MCF 10A (cell line): Measurements from ENCODE around the gene EXOC5. TPM values are rescaled to one million over a fixed set of nuclear protein-coding genes. Genes with fewer than 3 reads are reported as not detected.
A peak's percentile ranks its signal among the peaks of the same experiment; 100 is the strongest.

ENCODE experiments used
- BruUV-seq: library from RNA; stranded (reverse); fragments of 400-500 nt; replicated peaks from 2 replicates; lab custom pipeline; 2021; lab: Mats Ljungman, UMichigan
- CTCF ChIA-PET: fragments of 300-600 bp; sonication (Branson Sonifier 250); formaldehyde crosslinking; extraction: SDS; loops from one replicate; lab custom pipeline; 2021; ENCODE audit warnings: antibody characterized with exemption, inconsistent platforms; lab: Yijun Ruan, JAX
- POLR2A ChIA-PET: fragments of 300-600, 350-650 bp; sonication (Branson Sonifier 250); formaldehyde crosslinking; extraction: SDS; loops from one replicate; lab custom pipeline; 2020; ENCODE audit warnings: antibody characterized with exemption, inconsistent platforms; lab: Yijun Ruan, JAX
- DNase-seq: peaks from one replicate; pipeline ENCODE4 v3.0.0-alpha.2; 2018; ENCODE audit not compliant: unreplicated experiment
- H3K27ac Mint-ChIP-seq: one replicate; pipeline ENCODE4 v1.8.0; 2022; ENCODE audit warnings: mild to moderate bottlenecking, low read depth, mixed read lengths; ENCODE audit not compliant: unreplicated experiment
- H3K27me3 Mint-ChIP-seq: one replicate; pipeline ENCODE4 v1.8.0; 2022; ENCODE audit warnings: mixed read lengths; ENCODE audit not compliant: insufficient read depth, unreplicated experiment
- H3K36me3 Mint-ChIP-seq: one replicate; pipeline ENCODE4 v1.8.0; 2022; ENCODE audit warnings: mild to moderate bottlenecking, moderate library complexity, mixed read lengths; ENCODE audit not compliant: insufficient read depth, unreplicated experiment
- H3K4me1 Mint-ChIP-seq: one replicate; pipeline ENCODE4 v1.8.0; 2022; ENCODE audit warnings: mixed read lengths; ENCODE audit not compliant: insufficient read depth, unreplicated experiment
- H3K4me3 Mint-ChIP-seq: one replicate; pipeline ENCODE4 v1.8.0; 2022; ENCODE audit warnings: mild to moderate bottlenecking, moderate library complexity, mixed read lengths; ENCODE audit not compliant: unreplicated experiment
- H3K9me3 Mint-ChIP-seq: one replicate; pipeline ENCODE4 v1.8.0; 2022; ENCODE audit warnings: mixed read lengths; ENCODE audit not compliant: unreplicated experiment
- intact Hi-C: fragments of 100-400 bp; cut with micrococcal nuclease; formaldehyde crosslinking; loops from 2 replicates; pipeline ENCODE4 v1.14.1; 2022
- total RNA-seq: library from RNA; stranded (reverse); gene quantifications from 2 replicates; pipeline ENCODE4 v1.2.3, GENCODE V29; 2022
- TF ChIP-seq, protein P1 (sequence below): fragments of 200-600 bp; IDR thresholded peaks from one replicate; pipeline ENCODE4 v1.8.0; 2022; ENCODE audit warnings: antibody characterized with exemption, mild to moderate bottlenecking; ENCODE audit not compliant: unreplicated experiment

EXOC5 gene
- total RNA-seq, 1 experiment from 2014 or later: 61.5 TPM

DNA sequence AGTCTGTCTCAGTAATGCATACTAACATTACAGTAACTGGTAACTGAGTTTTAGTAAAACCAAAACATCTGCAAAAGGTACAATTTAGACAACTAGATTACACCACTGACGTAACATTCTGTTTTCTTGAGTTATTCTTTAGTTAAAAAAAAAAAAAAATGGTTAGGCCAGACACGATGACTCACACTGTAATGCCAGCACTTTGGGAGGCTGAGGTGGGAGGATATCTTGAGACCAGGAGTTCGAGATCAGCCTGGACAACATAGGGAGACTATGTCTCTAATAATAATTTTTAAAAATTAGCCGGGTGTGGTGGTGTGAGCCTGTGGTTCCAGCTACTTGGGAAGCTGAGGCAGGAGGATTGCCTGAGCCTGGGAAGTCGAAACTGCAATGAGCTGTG, 34.2 kb upstream of the EXOC5 start:
- peak; percentile 32 for DNase-seq
- H3K4me3 Mint-ChIP-seq: no peak overlapping the region
- CTCF ChIA-PET: interaction anchor here (0.6 kb wide), 1 partner anchor 28 kb away, joined by 3 read pairs; no protein-coding TSS in a partner anchor

DNA sequence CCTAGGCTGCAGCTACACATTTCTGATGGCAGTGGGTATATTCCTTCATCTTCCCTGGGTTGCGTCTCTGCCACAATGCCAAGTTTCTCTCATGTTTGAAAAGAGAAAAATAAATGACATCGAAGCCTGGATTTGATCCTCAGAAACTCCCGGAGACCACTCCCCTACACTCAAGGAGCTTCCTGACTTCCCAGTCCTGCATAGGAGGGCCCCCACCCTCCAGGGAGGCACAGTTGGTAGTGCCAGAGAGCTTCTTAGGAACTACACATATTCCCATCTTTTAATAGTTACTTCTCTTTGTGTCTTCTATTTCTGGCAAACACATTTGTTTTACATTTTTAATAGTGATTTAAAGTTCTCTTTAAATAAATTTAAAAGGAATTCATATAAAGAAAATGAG, 30.8 kb upstream of the EXOC5 start:
- intact Hi-C loops: no loop called here
- TF ChIP-seq, protein P1, sequence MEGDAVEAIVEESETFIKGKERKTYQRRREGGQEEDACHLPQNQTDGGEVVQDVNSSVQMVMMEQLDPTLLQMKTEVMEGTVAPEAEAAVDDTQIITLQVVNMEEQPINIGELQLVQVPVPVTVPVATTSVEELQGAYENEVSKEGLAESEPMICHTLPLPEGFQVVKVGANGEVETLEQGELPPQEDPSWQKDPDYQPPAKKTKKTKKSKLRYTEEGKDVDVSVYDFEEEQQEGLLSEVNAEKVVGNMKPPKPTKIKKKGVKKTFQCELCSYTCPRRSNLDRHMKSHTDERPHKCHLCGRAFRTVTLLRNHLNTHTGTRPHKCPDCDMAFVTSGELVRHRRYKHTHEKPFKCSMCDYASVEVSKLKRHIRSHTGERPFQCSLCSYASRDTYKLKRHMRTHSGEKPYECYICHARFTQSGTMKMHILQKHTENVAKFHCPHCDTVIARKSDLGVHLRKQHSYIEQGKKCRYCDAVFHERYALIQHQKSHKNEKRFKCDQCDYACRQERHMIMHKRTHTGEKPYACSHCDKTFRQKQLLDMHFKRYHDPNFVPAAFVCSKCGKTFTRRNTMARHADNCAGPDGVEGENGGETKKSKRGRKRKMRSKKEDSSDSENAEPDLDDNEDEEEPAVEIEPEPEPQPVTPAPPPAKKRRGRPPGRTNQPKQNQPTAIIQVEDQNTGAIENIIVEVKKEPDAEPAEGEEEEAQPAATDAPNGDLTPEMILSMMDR: no peak
- POLR2A ChIA-PET: interaction anchor here (0.8 kb wide), 1 partner anchor 24 kb away, joined by 3 read pairs; no protein-coding TSS in a partner anchor
- Mint-ChIP-seq H3K36me3 (no peaks in the 10 kb centered on the region), H3K27ac (no peak overlapping the region), H3K4me3 (no peak overlapping the region), H3K4me1 (no peaks in the 10 kb centered on the region), H3K27me3 (no peaks in the 10 kb centered on the region), H3K9me3 (no peaks in the 10 kb centered on the region)
- CTCF ChIA-PET: interaction anchor here (0.6 to 1.9 kb wide), 5 partner anchors 10 to 925 kb away, joined by 3 to 6 read pairs (median 3); no protein-coding TSS in a partner anchor
- DNase-seq: no peak
- no TSS peak for BruUV-seq

More for the DNA sequence above, 34.2 kb upstream of the EXOC5 start:
- Mint-ChIP-seq H3K4me1 (no peaks in the 10 kb centered on the region), H3K9me3 (no peaks in the 10 kb centered on the region), H3K27me3 (peaks cover 12% of the 10 kb centered on the region), H3K36me3 (no peaks in the 10 kb centered on the region), H3K27ac (no peak overlapping the region)
- no TSS peak for BruUV-seq
- intact Hi-C loops: no loop called here
- TF ChIP-seq, protein P1: no peak
- POLR2A ChIA-PET: interaction anchor here (0.8 kb wide), 2 partner anchors 14 to 34 kb away, joined by 3 read pairs; no protein-coding TSS in a partner anchor

DNA sequence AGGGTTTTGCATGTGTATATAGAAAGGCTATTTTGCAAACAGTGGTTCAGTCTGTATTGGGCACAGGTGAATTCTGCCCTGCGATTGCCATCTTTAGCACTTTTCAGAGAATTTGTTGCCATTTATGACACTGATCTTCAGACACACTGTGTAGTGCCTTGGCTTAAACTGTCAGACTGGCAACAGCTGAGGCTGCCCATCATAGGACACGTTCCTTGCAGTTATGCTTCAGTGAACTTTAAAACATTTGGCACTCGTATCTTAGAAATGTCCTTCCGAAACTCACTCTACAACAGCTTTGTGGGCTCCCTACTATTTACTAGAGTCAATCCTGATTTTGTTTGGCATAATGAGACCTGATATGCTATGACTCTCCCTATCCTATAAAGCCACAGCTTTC, 29.1 kb upstream of the EXOC5 start:
- Mint-ChIP-seq H3K27me3 (no peaks in the 10 kb centered on the region), H3K27ac (no peak overlapping the region), H3K4me3 (no peak overlapping the region), H3K9me3 (no peaks in the 10 kb centered on the region), H3K4me1 (no peaks in the 10 kb centered on the region), H3K36me3 (no peaks in the 10 kb centered on the region)
- no peak for DNase-seq
- intact Hi-C loops: no loop called here
- no TSS peak for BruUV-seq
- POLR2A ChIA-PET: no interaction called here
- CTCF ChIA-PET: interaction anchor here (1.1 kb wide), 1 partner anchor 9 kb away, joined by 3 read pairs; no protein-coding TSS in a partner anchor
- TF ChIP-seq, protein P1: no peak

DNA sequence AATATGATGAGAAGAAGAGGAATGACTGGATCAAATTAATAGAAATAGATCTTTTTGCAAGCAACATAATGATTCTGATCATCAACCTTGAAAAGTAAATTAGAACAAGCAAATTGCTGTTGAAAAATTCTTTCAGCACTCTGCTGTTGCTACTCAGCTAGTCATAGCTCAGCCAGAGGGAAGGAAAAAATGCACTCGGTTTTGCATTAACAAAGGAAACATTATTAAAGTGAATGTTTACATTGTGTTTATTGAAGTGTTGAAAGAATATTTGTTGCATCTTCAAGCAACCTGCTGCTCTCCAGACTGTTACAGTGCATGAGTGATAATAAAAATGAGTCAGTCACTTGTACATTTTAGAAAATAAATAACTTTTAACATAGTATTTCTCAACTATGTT, 26.5 kb upstream of the EXOC5 start:
- CTCF ChIA-PET: interaction anchor here (0.6 to 1.5 kb wide), 6 partner anchors 9 to 805 kb away, joined by 3 to 6 read pairs (median 4); no protein-coding TSS in a partner anchor
- Mint-ChIP-seq H3K9me3 (no peaks in the 10 kb centered on the region), H3K4me3 (no peak overlapping the region), H3K27ac (no peak overlapping the region), H3K27me3 (no peaks in the 10 kb centered on the region), H3K36me3 (peaks cover 8% of the 10 kb centered on the region), H3K4me1 (no peaks in the 10 kb centered on the region)
- TF ChIP-seq, protein P1: no peak
- POLR2A ChIA-PET: interaction anchor here (1.0 kb wide), 1 partner anchor 27 kb away, joined by 3 read pairs; no protein-coding TSS in a partner anchor
- intact Hi-C loops: no loop called here
- BruUV-seq: no TSS peak
- DNase-seq: no peak
